NCI-H2196 treated with DMSO at 0.1 percent for 48 hours (cell line): ENCODE measurements around the gene RRP36.
A peak's percentile ranks its signal among the peaks of the same experiment; 100 is the strongest.

Experiments
- DNase-seq: peaks from one replicate; lab custom pipeline; 2025; ENCODE audit not compliant: unreplicated experiment; lab: John Stamatoyannopoulos, UW

The RRP36 gene

DNA sequence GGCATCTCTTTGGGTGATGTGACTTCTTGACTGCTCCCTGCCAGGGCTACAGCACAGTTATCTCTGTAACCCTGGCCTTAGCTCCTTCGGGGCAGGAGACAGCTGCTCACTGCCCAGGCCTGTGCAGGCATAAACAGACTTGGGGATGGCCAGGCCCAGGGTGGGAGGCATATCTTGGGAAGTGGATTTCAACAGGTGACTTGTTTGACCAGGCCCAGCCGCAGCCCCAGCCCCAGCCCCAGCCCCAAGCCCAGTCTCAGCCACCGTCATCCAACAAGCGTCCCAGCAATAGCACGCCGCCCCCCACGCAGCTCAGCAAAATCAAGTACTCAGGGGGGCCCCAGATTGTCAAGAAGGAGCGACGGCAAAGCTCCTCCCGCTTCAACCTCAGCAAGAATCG, 15.2 kb upstream of the RRP36 start:
- DNase-seq: no peak

- DNase-seq: no peak
These were observed 14.3 kb upstream of the RRP36 start for GRCh38 chr6:43007126-43007525.

- DNase-seq: no peak
These were observed 12.3 kb upstream of the RRP36 start for GRCh38 chr6:43009124-43009523.

GRCh38 chr6:43011207-43011606, 10.2 kb upstream of the RRP36 start:
- DNase-seq: no peak

- no peak for DNase-seq
These were observed 9.1 kb upstream of the RRP36 start for GRCh38 chr6:43012364-43012763.

GRCh38 chr6:43013097-43013842, 8.2 kb upstream of the RRP36 start:
- DNase-seq: no peak

- DNase-seq: peak; percentile 99
These were observed 7.5 kb upstream of the RRP36 start, which contains the start of the genes KLHDC3 and MEA1 for GRCh38 chr6:43013843-43014433. TSS of gene KLHDC3 (plus strand) at chr6:43014249. CDS start at chr6:43017193, 2,944 bp downstream. TSS of gene MEA1 (minus strand) at chr6:43013946. CDS start at chr6:43013813, 133 bp downstream.

- DNase-seq: no peak
These were observed 7.0 kb upstream of the RRP36 start for GRCh38 chr6:43014434-43014909.

GRCh38 chr6:43016176-43016942, 5.1 kb upstream of the RRP36 start:
- no peak for DNase-seq

- DNase-seq: no peak
These were observed 4.5 kb upstream of the RRP36 start for GRCh38 chr6:43016943-43017334.

DNA sequence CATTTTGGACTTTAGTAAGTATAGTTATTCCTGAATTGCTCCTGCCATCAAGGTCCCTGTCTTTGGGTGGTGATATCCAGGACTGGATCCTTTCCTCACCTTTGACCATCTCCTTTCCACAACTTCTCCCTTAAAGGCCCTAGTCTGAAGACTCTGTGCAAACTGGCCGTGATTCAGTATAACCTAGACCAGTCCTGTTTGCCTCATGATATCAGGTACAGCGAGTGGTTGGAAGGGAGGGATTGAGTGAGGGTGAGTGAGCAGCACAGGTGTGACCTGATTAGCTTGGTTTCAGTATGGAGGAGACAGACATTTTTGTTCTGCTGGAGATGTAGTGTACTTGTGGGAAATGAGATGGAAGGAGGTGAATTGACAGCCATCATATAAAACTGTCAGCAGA, 2.3 kb upstream of the RRP36 start:
- no peak for DNase-seq

DNA sequence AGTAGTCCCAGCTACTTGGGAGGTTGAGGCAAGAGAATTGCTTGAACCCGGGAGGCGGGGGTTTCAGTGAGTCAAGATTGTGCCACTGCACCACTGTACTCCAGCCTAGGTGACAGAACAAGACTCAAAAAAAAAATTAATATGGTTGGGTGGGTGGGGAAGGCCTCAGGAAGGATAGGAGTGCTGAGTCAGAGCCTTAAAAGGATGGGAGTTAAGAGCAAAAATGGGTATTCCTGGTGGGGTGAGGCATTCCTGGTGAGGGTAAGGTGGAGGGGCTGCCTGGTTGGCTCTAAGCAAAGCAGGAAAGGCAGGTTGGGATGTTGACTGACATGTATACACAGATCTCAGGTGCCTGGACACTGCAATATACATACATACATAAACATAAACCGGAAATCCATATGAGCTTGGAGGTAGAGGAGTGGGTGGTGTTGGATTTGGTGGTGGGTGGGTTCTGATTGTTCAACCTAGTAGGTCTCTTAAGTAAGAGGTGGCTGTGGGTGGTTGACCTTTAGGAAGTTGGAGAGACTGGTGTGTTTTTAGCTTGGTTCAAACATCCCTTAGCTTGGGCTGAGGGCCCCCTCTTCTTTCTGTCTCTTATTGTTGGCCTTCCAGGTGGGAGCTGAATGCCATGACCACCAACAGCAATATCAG, 1.2 kb upstream of the RRP36 start:
- no peak for DNase-seq

DNA sequence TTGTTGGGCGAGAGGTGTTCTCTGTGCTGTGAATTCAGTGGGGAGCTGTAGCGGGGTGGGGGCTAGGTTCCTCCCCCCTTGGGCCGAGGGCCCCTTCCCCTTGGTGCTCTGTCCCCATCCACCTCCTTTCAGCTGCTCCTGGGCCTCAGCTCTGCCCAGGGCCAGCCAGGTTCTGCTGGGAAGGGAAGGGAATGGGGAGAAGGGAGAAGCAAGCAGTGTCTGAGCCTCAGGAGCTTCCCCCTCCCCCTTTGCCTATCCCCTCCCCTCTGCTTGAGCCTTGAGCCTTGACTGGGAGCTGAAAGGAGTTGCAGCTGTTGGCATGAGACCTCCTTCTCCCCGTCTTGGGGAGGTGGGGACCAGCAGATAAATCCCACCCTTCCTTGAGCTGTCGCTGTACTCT, 576 bp upstream of the RRP36 start:
- no peak for DNase-seq

DNA sequence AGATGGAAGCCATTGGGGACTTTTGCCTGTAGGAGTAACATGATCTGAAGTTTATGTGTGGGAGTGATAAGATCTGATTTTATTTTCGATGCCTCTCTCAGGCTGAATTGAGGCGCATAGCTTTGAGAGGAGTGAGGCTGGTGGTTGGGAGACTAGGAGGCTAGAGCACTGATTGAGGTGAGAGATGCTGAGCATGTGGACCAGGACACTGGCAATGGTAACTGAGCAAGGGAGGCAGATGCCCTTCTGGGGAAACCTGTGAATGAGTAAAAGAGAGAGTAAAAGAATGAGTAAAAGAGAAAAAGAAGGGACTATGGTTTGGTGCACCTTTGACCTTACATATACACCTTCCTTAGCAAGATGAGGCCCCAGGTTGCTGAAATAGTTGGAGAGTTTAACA, 3.0 kb downstream of the RRP36 start:
- no peak for DNase-seq

DNA sequence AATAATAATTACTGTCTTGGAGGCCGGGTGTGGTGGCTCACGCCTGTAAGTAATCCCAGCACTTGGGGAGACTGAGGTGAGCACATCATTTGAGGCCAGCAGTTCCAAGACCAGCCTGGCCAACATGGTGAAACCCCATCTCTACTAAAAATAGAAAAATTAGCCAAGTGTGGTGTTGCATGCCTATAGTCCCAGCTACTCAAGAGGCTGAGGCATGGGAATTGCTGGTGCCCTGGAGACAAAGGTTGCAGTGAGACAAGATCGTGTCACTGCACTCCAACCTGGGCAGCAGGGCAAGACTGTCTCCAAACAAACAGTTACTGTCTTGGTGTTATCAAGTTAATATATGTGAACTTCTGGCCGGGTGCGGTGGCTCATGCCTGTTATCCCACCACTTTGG, 4.9 kb downstream of the RRP36 start:
- no peak for DNase-seq

GRCh38 chr6:43029120-43029519, 7.7 kb downstream of the RRP36 start:
- no peak for DNase-seq

- no peak for DNase-seq
These were observed 10.9 kb downstream of the RRP36 start for GRCh38 chr6:43032326-43032725.

- DNase-seq: no peak
These were observed 12.2 kb downstream of the RRP36 start for GRCh38 chr6:43033496-43034189.

GRCh38 chr6:43034190-43034525, 12.7 kb downstream of the RRP36 start:
- no peak for DNase-seq

GRCh38 chr6:43035495-43036194, 14.2 kb downstream of the RRP36 start:
- DNase-seq: no peak
